A549 (cell line): ENCODE measurements around the gene ST14.

Experiments used
- CTCF ChIP-seq: fragments of >200 bp; sonication (Bioruptor Twin); formaldehyde crosslinking; IDR thresholded peaks from 3 replicates; pipeline ENCODE4 v1.5.1; 2016
- MAX ChIP-seq: IDR thresholded peaks from 2 replicates; pipeline ENCODE4 v1.6.1; 2012
- POLR2A ChIP-seq: IDR thresholded peaks from 2 replicates; pipeline ENCODE4 v1.6.1; 2012; ENCODE audit warnings: mild to moderate bottlenecking, low read length
- RARB ChIP-seq: fragments of 250-450 bp; sonication (Bioruptor Pico); IDR thresholded peaks from 2 replicates; pipeline ENCODE4 v1.8.0; 2021; ENCODE audit warnings: mild to moderate bottlenecking, moderate library complexity
- RCOR1 ChIP-seq: fragments of 150-350 bp; IDR thresholded peaks from 2 replicates; pipeline ENCODE4 v1.6.1; 2014; ENCODE audit warnings: antibody characterized with exemption, low read length, low read depth
- RNF2 ChIP-seq: fragments of 200-600 bp; sonication (generic); IDR thresholded peaks from 2 replicates; pipeline ENCODE4 v1.6.1; 2016; ENCODE audit warnings: low read depth, mild to moderate bottlenecking, antibody characterized with exemption, moderate library complexity, borderline replicate concordance

GRCh38 chr11:130163346-130164220 is 4.0 kb downstream of the ST14 start:
- TF ChIP-seq CTCF, result no peak
- TF ChIP-seq POLR2A, result no peak
- TF ChIP-seq RCOR1, result no peak
- TF ChIP-seq MAX, result 0 out of 2 replicates have a peak, but pooled peaks have one; percentile 20
- TF ChIP-seq RARB (CRISPR knock-in tag), result no peak
- no peak for TF ChIP-seq RNF2
